ENCODE data around the gene AGBL1. TPM values are rescaled to one million over a fixed set of nuclear protein-coding genes. Genes with fewer than 3 reads are reported as not detected.

AGBL1 gene
- total and polyA plus RNA-seq, 2 donors (not counting 3 experiments of a cell fraction or from before 2014, with no cell fraction given) = not detected

GRCh38 chr15:86392296-86392695 lies 312.6 kb downstream of the AGBL1 start:
- no peak overlapping the region for H3K9ac ChIP-seq (replicated peaks; ENCODE audit: extremely low read depth, insufficient read depth, low read length)
- H3K36me3 ChIP-seq (ENCODE audit: control insufficient read depth in 2 of 2, extremely low read depth in 1 of 2, insufficient read depth in 2 of 2, low read length in 2 of 2) = no peaks in the 10 kb centered on the region
- POLR2A ChIA-PET = no interaction called here
- H4K20me1 ChIP-seq (replicated peaks; ENCODE audit: control insufficient read depth, extremely low read depth, insufficient read depth, low read length) = no peaks in the 10 kb centered on the region
- H3K79me2 ChIP-seq (ENCODE audit: control insufficient read depth, insufficient read depth, low read length) = no peaks in the 10 kb centered on the region
- no peak overlapping the region for H3K4me3 ChIP-seq (replicated peaks in 1 of 3; ENCODE audit: insufficient read depth in 1 of 3, low read depth in 1 of 3, low read length in 3 of 3)
- intact Hi-C loops (cut with micrococcal nuclease) (no loop called here), dilution Hi-C loops (cut with MboI; ENCODE audit: extremely low pct_ligation_motif_present, low sequenced_read_pairs) (no loop called here)
- BruUV-seq (replicated peaks) = no TSS peak
- H3K9me3 ChIP-seq (replicated peaks; ENCODE audit: control insufficient read depth, insufficient read depth, low read length) = peaks cover 2% of the 10 kb centered on the region
- no peaks in the 10 kb centered on the region for H3K4me1 ChIP-seq (ENCODE audit: control insufficient read depth, extremely low read depth, insufficient read depth, low read length)
- no peaks in the 10 kb centered on the region for H3K27me3 ChIP-seq (ENCODE audit: control insufficient read depth in 2 of 2, insufficient read depth in 2 of 2, low read length in 2 of 2)
- no peaks in the 10 kb centered on the region for H3K9me1 ChIP-seq (replicated peaks; ENCODE audit: control insufficient read depth, extremely low read depth, insufficient read depth, low read length)
- H3K4me2 ChIP-seq (ENCODE audit: insufficient read depth, low read length) = no peak overlapping the region
- no peak overlapping the region for H2AFZ ChIP-seq (ENCODE audit: low read depth, low read length)
- DNase-seq (ENCODE audit: low read depth, low spot score) (no peak), FAIRE-seq (no peak)
- CTCF ChIA-PET = no interaction called here
- TF ChIP-seq GATA2 (IDR thresholded peaks at IDR 0.05; ENCODE audit: insufficient read depth, insufficient read length, low read depth, low read length) (no peak), MAX (IDR thresholded peaks at IDR 0.05; ENCODE audit: insufficient read depth, insufficient read length) (no peak), POLR2AphosphoS5 (IDR thresholded peaks at IDR 0.05; ENCODE audit: insufficient read depth, low read depth, low read length) (no peak), FOS (IDR thresholded peaks at IDR 0.05; ENCODE audit: borderline replicate concordance, insufficient read depth, low read length) (no peak)
- H3K27ac ChIP-seq (ENCODE audit: insufficient read depth, low read depth, low read length) = no peak overlapping the region

GRCh38 chr15:86392874-86393273 lies 313.2 kb downstream of the AGBL1 start:
- POLR2A ChIA-PET = no interaction called here

More at GRCh38 chr15:86392874-86393273, 313.2 kb downstream of the AGBL1 start:
- CTCF ChIA-PET = no interaction called here
- no peak overlapping the region for H3K4me2 ChIP-seq (ENCODE audit: insufficient read depth, low read length)
- no peak overlapping the region for H3K9ac ChIP-seq (replicated peaks; ENCODE audit: extremely low read depth, insufficient read depth, low read length)
- TF ChIP-seq JUN (IDR thresholded peaks at IDR 0.05; ENCODE audit: borderline replicate concordance, insufficient read depth, insufficient read length, low read depth) (no peak), FOS (IDR thresholded peaks at IDR 0.05; ENCODE audit: borderline replicate concordance, insufficient read depth, low read length) (no peak), MAX (IDR thresholded peaks at IDR 0.05; ENCODE audit: insufficient read depth, insufficient read length) (no peak), POLR2A (IDR thresholded peaks at IDR 0.05; ENCODE audit: low read depth, low read length) (no peak)
- TF ChIP-seq, protein P1, sequence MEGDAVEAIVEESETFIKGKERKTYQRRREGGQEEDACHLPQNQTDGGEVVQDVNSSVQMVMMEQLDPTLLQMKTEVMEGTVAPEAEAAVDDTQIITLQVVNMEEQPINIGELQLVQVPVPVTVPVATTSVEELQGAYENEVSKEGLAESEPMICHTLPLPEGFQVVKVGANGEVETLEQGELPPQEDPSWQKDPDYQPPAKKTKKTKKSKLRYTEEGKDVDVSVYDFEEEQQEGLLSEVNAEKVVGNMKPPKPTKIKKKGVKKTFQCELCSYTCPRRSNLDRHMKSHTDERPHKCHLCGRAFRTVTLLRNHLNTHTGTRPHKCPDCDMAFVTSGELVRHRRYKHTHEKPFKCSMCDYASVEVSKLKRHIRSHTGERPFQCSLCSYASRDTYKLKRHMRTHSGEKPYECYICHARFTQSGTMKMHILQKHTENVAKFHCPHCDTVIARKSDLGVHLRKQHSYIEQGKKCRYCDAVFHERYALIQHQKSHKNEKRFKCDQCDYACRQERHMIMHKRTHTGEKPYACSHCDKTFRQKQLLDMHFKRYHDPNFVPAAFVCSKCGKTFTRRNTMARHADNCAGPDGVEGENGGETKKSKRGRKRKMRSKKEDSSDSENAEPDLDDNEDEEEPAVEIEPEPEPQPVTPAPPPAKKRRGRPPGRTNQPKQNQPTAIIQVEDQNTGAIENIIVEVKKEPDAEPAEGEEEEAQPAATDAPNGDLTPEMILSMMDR (IDR thresholded peaks at IDR 0.05; ENCODE audit: extremely low read depth in 1 of 2, insufficient read depth in 1 of 2, low read depth in 1 of 2, low read length in 2 of 2) = no peak
- DNase-seq (ENCODE audit: low read depth, low spot score) (no peak), FAIRE-seq (no peak)
- H3K4me1 ChIP-seq (ENCODE audit: control insufficient read depth, extremely low read depth, insufficient read depth, low read length) = no peaks in the 10 kb centered on the region
- H2AFZ ChIP-seq (ENCODE audit: low read depth, low read length) = no peak overlapping the region
- H3K36me3 ChIP-seq (ENCODE audit: control insufficient read depth in 2 of 2, extremely low read depth in 1 of 2, insufficient read depth in 2 of 2, low read length in 2 of 2) = no peaks in the 10 kb centered on the region
- no peak overlapping the region for H3K4me3 ChIP-seq (replicated peaks in 1 of 3; ENCODE audit: insufficient read depth in 1 of 3, low read depth in 1 of 3, low read length in 3 of 3)
- peaks cover 5% of the 10 kb centered on the region for H3K9me3 ChIP-seq (replicated peaks; ENCODE audit: control insufficient read depth, insufficient read depth, low read length)
- H3K27me3 ChIP-seq (ENCODE audit: control insufficient read depth in 2 of 2, insufficient read depth in 2 of 2, low read length in 2 of 2) = no peaks in the 10 kb centered on the region
- intact Hi-C loops (cut with micrococcal nuclease) = no loop called here
- H3K9me1 ChIP-seq (replicated peaks; ENCODE audit: control insufficient read depth, extremely low read depth, insufficient read depth, low read length) = no peaks in the 10 kb centered on the region
- H3K27ac ChIP-seq (ENCODE audit: insufficient read depth, low read depth, low read length) = no peak overlapping the region
- BruUV-seq (replicated peaks) = no TSS peak
- H4K20me1 ChIP-seq (replicated peaks; ENCODE audit: control insufficient read depth, extremely low read depth, insufficient read depth, low read length) = no peaks in the 10 kb centered on the region
- no peaks in the 10 kb centered on the region for H3K79me2 ChIP-seq (ENCODE audit: control insufficient read depth, insufficient read depth, low read length)
- dilution Hi-C loops (cut with MboI; ENCODE audit: extremely low pct_ligation_motif_present, low sequenced_read_pairs) = no loop called here

Measured in endothelial cell of umbilical vein (primary cell).